Cerebellar cortex (tissue), 1 donor: ENCODE results near the gene SYTL2.
A peak's percentile ranks its signal among the peaks of the same experiment; 100 is the strongest.

Experiments
- DNase-seq: peaks from one replicate; pipeline ENCODE4 v3.0.0-alpha.2; 2015; ENCODE audit warnings: low spot score

Gene SYTL2

GRCh38 chr11:85647604-85648299, 163.2 kb downstream of the SYTL2 start, which contains the start of gene TMEM126A:
Gene TMEM126A, plus strand, starts transcription at chr11:85647967. Its CDS starts 2,289 bp downstream, at chr11:85650256.
- peak; percentile 93 for DNase-seq

GRCh38 chr11:85647078-85647477, 163.9 kb downstream of the SYTL2 start:
- no peak for DNase-seq
